HG03571 (cell line): ENCODE data around the gene GHSR.
A peak's percentile ranks its signal among the peaks of the same experiment; 100 is the strongest.

Source experiments
- ATAC-seq: cut with Tn5 transposase; IDR thresholded peaks from one replicate; pipeline ENCODE4 v1.9.1; 2021; ENCODE audit not compliant: unreplicated experiment

GHSR gene, protein sequence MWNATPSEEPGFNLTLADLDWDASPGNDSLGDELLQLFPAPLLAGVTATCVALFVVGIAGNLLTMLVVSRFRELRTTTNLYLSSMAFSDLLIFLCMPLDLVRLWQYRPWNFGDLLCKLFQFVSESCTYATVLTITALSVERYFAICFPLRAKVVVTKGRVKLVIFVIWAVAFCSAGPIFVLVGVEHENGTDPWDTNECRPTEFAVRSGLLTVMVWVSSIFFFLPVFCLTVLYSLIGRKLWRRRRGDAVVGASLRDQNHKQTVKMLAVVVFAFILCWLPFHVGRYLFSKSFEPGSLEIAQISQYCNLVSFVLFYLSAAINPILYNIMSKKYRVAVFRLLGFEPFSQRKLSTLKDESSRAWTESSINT

GRCh38 chr3:172447611-172448579 is at the start of gene GHSR:
GHSR (minus strand) TSS chr3:172448456; CDS start chr3:172448413, 43 bp downstream.
- ATAC-seq: no peak

GRCh38 chr3:172490198-172490669 is 42.0 kb upstream of the GHSR start:
- peak; percentile 75 for ATAC-seq

GRCh38 chr3:172478116-172478515 is 29.9 kb upstream of the GHSR start:
- ATAC-seq: no peak

DNA sequence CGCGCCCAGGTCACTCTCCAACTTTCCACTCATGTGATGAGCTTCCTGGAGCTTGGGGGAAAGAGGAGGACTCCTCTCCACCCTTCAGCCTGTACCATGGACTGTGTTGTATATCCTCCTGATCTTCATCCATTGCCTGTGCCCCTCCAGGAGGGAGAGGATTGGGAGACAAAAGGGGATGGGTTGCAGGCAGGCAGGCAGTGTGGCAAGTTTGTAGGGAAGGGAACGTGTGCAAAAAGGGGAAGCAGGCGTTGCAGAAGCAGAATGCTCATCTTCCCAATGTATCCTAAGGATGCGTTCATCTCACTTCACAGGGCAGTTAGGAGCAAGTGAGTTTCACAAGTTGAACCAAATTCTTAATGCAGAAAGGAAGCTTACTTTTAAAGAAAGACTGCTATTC is 28.1 kb upstream of the GHSR start:
- no peak for ATAC-seq

- ATAC-seq: no peak
These were observed 27.4 kb upstream of the GHSR start for GRCh38 chr3:172475703-172476102.

DNA sequence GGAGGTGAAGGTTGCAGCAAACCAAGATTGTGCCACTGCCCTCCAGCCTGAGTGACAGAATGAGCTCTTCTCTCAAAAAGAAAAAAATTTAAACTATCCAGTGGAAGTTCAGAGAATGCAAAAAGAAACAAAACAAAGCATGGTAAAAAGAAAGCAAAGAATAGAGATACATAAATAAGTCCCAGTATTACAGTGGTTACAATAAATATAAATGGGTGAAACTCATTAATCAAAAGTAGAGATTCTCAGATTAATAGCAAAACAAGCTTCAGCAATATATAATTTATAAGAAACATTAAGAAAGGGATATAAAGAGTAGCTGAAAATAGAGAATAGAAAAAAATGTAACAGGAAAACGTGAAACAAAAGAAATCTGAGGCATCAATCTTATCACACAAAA is 23.6 kb upstream of the GHSR start:
- ATAC-seq: no peak

- ATAC-seq: no peak
These were observed 22.3 kb upstream of the GHSR start for GRCh38 chr3:172470588-172470987.

DNA sequence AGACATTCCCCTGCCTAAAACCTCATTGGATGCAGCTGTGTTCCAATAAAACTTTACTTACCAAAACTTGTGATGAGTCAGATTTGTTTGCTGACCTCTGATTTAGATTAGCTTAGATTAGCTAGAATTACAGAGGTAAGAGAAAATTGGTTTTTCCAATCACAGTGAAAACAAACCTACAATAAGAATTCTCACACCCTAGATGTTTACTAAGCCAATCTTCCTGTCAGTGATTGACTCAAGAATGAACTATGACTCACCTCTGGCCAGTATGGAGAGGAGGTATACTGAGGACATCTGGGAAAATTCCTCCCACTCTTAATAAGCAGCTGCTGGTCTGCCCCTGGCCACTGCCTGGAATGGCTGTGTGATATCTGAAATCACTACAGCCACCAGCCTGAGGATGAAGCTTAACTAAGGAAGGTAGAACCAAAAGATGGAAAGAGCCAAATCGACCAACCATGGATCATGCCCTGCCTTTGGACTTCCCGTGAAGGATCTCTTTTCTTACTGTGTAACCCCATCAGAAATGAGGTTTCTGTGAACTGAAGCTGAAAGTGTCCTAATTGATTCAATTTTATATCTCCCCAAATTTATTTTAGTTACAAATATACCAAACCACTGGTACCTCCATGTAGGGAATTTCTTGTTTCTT is 19.0 kb upstream of the GHSR start:
- no peak for ATAC-seq

DNA sequence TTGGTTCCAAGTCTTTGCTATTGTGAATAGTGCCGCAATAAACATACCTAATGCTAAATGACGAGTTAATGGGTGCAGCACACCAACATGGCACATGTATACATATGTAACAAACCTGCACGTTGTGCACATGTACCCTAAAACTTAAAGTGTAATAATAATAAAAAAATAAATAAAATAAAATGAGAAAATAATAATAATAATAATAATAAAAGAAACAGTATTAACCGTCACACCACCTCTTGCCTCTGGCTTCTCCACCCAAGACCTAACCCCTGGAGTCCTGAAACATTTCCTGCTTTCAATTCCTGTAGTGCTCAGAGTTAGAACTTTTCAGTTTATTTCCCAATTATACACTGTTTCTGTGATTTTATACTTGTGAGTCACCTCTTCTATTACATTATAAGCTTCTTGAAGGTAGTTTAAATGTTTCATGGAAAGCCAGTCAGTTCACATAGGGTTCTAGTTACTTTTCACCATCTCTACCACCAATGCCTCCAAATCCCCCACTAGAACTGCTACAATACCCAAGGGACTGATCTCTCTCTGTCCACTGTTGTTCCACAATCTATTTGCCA is 18.4 kb upstream of the GHSR start:
- no peak for ATAC-seq

- ATAC-seq: no peak
These were observed 17.0 kb upstream of the GHSR start for GRCh38 chr3:172465281-172465680.

GRCh38 chr3:172464306-172464705 is 16.1 kb upstream of the GHSR start:
- no peak for ATAC-seq

- no peak for ATAC-seq
These were observed 13.4 kb upstream of the GHSR start for GRCh38 chr3:172461530-172462138.

GRCh38 chr3:172456404-172456803 is 8.1 kb upstream of the GHSR start:
- no peak for ATAC-seq

- no peak for ATAC-seq
These were observed 5.9 kb upstream of the GHSR start for GRCh38 chr3:172454180-172454579.

GRCh38 chr3:172449466-172450149 is 1.4 kb upstream of the GHSR start:
- no peak for ATAC-seq

GRCh38 chr3:172448661-172449465 is 607 bp upstream of the GHSR start:
- ATAC-seq: no peak

- ATAC-seq: no peak
These were observed 2.1 kb downstream of the GHSR start for GRCh38 chr3:172446198-172446597.

- ATAC-seq: no peak
These were observed 3.4 kb downstream of the GHSR start for GRCh38 chr3:172444821-172445220.

DNA sequence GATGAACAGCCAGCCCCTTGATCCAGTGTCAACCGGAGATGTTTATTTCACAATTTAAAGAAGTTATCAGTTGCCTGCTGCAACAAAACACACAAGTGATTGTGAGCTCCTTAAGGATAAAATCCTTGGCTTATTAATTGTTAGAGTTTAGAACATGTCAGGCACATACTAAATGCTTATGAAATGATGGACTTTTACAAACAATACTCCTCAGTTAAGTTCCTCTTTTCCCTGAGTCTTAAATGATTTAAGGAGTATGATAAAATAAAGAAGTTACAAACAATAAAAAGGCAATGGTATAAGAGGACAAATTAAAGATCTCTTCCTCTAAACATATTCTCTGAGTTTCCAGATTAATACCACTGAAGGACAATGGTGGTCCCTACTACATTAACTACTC is 5.7 kb downstream of the GHSR start:
- no peak for ATAC-seq
